NCI-H2171 treated with DMSO at 0.1 percent for 48 hours (cell line): ENCODE results near the gene HS3ST4.

Experiments used
- DNase-seq: peaks from one replicate; lab custom pipeline; 2025; lab: John Stamatoyannopoulos, UW

HS3ST4 gene

GRCh38 chr16:26186091-26186615 is 494.4 kb downstream of the HS3ST4 start:
- DNase-seq: no peak
